ENCODE measurements around the gene ARHGAP35.

Gene ARHGAP35

DNA sequence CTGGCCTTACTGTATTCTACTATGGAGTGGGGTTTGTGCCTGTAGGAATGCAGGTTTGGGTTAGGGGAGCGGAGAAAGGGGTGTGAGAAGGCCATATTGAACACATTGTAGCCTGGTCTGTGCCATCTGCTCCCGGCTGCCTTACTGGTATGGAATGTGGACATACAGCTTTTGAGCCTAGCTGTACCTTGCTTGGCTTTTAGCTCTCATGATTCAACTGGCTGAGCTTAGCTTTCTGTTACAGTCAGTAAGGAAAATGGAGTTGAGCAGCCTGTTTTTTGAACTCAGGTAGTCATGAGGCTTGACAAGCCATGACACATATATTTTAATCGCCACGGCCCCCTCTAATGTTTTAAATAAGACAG, 41.6 kb downstream of the ARHGAP35 start:
- no peak for DNase-seq (ENCODE audit: low read depth in 2 of 2)
- TF ChIP-seq, protein P1, sequence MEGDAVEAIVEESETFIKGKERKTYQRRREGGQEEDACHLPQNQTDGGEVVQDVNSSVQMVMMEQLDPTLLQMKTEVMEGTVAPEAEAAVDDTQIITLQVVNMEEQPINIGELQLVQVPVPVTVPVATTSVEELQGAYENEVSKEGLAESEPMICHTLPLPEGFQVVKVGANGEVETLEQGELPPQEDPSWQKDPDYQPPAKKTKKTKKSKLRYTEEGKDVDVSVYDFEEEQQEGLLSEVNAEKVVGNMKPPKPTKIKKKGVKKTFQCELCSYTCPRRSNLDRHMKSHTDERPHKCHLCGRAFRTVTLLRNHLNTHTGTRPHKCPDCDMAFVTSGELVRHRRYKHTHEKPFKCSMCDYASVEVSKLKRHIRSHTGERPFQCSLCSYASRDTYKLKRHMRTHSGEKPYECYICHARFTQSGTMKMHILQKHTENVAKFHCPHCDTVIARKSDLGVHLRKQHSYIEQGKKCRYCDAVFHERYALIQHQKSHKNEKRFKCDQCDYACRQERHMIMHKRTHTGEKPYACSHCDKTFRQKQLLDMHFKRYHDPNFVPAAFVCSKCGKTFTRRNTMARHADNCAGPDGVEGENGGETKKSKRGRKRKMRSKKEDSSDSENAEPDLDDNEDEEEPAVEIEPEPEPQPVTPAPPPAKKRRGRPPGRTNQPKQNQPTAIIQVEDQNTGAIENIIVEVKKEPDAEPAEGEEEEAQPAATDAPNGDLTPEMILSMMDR (IDR thresholded peaks at IDR 0.05; ENCODE audit: low read depth, low read length): no peak
- no peak overlapping the region for H3K4me3 ChIP-seq (replicated peaks in 1 of 2; ENCODE audit: low read depth in 2 of 2, low read length in 2 of 2)

DNA sequence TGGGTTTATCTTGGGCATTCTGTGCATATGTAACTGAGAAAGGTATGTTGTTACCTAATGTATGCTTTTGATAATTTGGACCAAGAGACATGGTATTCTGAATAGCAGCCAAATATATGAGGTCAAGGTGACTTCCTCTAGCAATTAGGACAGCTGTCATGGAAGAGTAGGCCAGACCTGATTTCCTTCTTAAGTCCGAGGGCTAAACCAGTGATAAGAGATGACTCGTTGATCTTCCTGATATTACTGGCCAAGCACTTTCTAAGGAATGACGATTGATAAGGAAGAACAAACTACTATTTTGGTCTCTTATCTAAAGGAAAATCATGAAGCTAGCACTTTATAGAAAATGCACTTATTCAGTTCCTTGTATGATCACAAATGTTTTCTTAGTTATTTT, 42.7 kb downstream of the ARHGAP35 start:
- no peak overlapping the region for H3K4me3 ChIP-seq (replicated peaks in 1 of 2; ENCODE audit: low read depth in 2 of 2, low read length in 2 of 2)
- TF ChIP-seq, protein P1 (IDR thresholded peaks at IDR 0.05; ENCODE audit: low read depth, low read length): no peak
- no peak for DNase-seq (ENCODE audit: low read depth in 2 of 2)

DNA sequence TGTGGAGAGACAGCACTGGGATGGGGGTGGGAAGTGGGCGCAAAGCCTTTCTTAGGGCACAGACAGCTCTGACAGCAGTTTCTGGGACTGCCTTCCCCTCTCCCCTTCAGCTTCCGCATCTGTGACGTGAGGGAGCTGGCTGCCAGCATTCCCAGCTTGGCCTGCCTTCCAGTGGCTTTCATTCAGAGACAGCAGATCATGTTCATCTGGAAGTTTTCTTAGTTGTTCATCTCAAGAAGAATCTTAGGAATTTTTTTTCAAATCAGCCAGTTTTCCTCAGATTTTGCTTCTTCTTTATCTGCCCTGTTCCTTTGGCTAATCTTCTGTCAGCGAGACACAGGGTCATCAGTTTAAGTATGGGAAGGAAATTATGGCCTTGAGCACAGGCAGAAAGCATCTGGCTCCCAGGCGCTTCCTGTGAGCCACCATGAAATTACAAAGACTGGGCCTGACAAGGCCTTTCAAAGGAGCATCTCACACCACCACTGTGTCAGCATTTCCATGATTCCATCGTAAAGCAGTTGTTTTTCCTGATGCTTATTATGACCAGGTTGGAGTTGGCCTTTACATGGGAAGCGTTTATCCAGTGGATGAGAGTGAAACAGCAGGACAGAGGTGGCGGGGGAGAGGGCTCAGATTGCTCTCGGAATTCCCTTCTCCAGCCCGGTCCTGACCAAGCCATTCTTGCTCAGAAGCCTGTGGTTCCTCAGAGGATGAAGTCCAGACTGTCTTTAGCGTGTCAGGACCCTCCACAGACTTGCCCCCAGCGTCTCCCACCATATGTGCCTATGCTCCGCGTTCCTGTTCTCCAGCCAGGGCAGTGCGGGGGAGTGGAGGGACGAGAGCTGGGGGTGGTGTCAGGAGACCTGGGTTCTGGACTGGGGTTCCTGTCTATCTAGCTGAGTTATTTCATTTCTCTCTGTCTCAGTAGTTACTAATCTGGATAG, 43.6 kb downstream of the ARHGAP35 start:
- DNase-seq (ENCODE audit: low read depth in 2 of 2): peak; percentile 64 to 87
- no peak overlapping the region for H3K4me3 ChIP-seq (replicated peaks in 1 of 2; ENCODE audit: low read depth in 2 of 2, low read length in 2 of 2)
- TF ChIP-seq, protein P1 (IDR thresholded peaks at IDR 0.05; ENCODE audit: low read depth, low read length): no peak

DNA sequence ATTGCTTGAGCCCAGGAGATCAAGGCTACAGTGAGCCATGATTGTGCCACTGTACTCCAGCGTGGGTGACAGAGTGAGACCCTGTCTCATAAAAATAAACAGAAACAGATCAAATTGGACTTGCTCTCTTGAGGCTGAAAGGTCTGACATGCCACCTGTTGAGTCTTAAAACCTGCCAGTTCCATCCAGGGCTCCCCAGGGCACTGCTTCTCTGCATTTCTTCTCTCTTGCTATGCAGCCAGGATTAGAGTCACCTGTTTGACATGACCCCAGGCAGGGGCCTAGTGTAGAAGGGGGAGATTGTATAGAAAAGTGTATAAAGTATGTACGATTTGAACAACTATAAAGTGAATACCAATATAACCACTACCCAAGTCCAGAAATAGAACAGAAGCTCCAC, 45.4 kb downstream of the ARHGAP35 start:
- no peak for DNase-seq (ENCODE audit: low read depth in 2 of 2)
- TF ChIP-seq, protein P1 (IDR thresholded peaks at IDR 0.05; ENCODE audit: low read depth, low read length): no peak
- no peak overlapping the region for H3K4me3 ChIP-seq (replicated peaks in 1 of 2; ENCODE audit: low read depth in 2 of 2, low read length in 2 of 2)

DNA sequence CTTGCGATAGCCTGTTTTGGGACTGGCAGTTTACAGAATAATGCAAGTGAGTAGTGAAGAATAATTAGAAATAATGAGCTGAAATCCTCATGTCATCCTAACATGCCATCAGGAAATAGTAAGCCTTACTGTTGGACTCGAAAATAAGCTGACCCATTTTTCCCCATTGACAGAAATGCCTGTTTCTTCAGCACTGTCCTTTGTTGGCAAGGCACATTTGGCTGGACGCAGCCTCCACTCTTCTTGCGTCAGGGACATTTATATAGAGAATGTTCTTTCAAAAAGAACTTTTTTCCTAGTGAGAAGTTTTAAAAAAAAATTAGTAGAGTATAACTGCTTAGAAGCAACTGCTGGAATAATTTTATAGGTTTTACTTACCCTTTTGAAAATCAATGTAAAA, 47.1 kb downstream of the ARHGAP35 start:
- no peak for DNase-seq (ENCODE audit: low read depth in 2 of 2)
- H3K4me3 ChIP-seq (replicated peaks in 1 of 2; ENCODE audit: low read depth in 2 of 2, low read length in 2 of 2): no peak overlapping the region
- TF ChIP-seq, protein P1 (IDR thresholded peaks at IDR 0.05; ENCODE audit: low read depth, low read length): no peak

DNA sequence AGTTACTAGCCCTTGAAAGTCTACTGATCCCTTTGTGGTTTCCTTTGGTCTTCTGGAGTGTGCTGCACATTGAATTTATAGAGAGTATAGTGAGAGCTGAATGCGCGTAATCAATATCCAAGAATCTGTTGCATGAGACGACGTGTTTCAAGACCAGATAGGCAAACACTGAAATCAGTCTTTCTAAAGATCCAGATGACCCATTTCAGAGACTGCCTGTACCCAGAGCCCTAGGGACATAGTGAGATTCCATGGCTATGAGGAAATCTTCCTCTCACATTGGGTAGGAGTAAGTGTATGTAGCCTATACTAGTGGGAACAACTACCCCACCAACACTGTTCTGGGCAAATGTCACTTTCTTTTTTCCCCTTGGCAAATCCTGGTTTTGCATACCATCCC, 48.6 kb downstream of the ARHGAP35 start:
- no peak for DNase-seq (ENCODE audit: low read depth in 2 of 2)
- TF ChIP-seq, protein P1 (IDR thresholded peaks at IDR 0.05; ENCODE audit: low read depth, low read length): no peak
- no peak overlapping the region for H3K4me3 ChIP-seq (replicated peaks in 1 of 2; ENCODE audit: low read depth in 2 of 2, low read length in 2 of 2)

Measured in cardiac fibroblast (primary cell).